Hepatocyte (in vitro differentiated cells): ENCODE results near the gene MTCH1.

Source experiments
- CTCF ChIP-seq: fragments of 200-600 bp; sonication (generic); IDR thresholded peaks from 2 replicates; pipeline ENCODE4 v1.5.1; 2016; ENCODE audit warnings: antibody characterized with exemption, mild to moderate bottlenecking; ENCODE audit not compliant: poor library complexity
- EZH2 ChIP-seq: fragments of 200-600 bp; sonication (generic); IDR thresholded peaks from 2 replicates; pipeline ENCODE4 v1.6.1; 2016; ENCODE audit warnings: antibody characterized with exemption, mild to moderate bottlenecking, borderline replicate concordance

- TF ChIP-seq CTCF (no peak), EZH2 (no peak)
Observed at GRCh38 chr6:36930483-36930882, 55.5 kb downstream of the MTCH1 start.
